NCI-H1092 (cell line): Measurements from ENCODE around the gene FGF14.

Experiments
- DNase-seq: peaks from one replicate; lab custom pipeline; 2025; lab: John Stamatoyannopoulos, UW

The FGF14 gene

GRCh38 chr13:101985321-101985720 lies 416.5 kb downstream of the FGF14 start:
- no peak for DNase-seq

- DNase-seq, result no peak
Observed at GRCh38 chr13:101982903-101983302, 418.9 kb downstream of the FGF14 start.

DNA sequence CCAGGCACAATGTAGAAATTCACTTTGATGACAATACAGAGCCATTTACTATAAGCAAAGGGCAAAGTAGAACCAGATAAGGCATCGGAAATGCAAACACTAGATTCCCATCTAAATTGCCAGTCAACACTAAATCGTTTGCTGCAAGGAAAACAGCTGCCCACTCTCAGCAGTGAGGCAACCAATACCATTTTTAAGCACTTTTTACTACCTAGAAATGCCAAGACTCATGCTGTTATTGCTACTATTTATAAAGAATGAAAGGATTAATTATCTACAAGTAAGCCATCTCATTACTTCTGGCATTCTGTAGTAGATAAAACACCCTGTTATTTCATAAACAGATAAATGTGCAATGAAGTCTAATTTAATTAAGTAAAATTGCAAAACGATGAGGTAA lies 422.0 kb downstream of the FGF14 start:
- DNase-seq, result peak; percentile 36

DNA sequence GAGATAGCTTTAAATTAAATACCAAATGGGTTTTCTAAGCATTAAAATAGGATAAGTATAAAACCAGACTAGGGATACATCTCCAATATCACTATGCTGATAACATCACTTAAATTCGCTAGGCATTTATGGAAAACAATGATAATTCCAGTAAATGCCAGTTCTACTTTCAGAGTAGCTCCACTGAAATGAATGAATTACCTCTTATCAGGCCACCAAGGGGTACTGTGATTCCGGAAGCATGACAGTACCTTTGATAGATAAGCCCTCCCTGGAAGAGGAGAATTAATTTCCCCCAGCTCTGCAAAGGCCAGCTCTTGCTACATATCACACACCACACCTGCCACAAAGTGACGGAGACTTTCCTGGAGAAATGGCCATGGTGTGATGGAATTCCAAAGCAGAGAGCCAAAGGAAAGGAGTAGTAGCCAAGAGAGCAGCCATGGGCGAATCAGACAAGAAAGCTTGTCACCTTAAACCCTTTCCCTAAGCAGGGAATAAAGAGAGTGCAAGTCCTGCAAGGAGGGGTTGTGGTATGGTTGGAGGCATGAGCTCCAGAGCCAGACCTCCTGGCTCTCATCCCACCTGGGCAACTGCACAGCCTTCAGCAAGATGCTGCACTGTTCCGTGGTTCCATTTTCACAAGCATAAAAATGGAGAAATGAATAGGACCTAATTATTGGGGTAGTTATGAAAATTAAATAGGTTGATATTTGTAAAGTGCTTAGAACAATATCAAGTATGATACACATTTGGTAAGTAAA lies 423.1 kb downstream of the FGF14 start:
- DNase-seq, result peak; percentile 21

GRCh38 chr13:101977475-101977874 lies 424.4 kb downstream of the FGF14 start:
- peak; percentile 26 for DNase-seq

DNA sequence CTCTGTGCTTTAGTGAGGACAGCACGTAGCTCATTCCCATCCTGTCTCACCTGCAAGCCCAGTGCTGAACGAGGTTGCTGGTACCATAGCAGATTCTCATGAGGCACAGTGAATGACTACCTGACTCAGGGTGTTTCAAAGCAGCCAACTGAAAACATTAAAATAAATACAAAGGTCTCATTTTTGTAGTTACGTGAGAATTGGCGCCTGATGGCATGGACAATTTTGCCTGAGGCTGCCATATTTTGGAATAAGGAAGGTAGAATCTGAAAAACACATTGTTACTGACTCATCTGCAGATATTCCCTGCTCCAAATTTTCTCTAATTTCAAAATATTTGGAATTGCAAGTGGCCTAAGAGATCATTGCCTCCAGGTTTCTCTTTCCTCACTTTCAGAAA lies 429.7 kb downstream of the FGF14 start:
- DNase-seq, result no peak

DNA sequence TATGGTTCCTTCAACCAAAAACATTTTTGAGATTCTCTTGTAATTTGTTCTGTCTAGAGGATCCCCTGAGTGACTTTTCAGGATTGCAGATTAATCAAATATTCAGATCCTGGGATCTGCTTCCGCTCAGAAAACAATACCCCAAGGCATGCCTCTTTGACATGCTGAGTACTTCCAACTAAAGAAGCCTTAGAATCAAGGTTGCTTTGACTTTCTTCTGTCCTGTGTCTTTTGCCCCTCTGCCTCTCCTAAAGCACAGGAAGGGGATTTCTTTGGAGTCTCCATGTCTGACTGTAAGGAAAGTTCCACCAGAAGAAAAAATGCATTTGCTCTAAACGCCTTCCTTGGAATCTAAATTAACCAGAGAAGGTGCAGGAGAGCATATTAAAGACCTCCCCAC lies 431.5 kb downstream of the FGF14 start:
- DNase-seq, result no peak

DNA sequence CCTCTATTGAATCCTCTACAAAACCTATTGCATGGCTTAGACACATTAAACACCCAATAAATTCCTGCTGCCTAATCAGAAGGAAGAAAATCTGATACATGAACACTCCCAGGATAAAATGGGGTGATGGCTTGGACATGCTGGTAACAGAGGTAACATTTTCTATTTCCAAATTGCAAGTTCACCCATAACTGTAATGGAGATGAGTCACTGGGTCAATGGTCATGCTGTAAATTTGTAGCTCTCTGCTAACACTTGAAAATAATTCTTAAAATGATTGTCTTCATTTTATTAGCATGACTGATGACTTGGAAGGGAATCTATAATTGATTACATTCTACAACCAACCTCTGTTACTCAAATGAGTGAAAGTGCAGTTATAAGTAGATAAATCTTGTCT lies 434.1 kb downstream of the FGF14 start:
- DNase-seq, result no peak

DNA sequence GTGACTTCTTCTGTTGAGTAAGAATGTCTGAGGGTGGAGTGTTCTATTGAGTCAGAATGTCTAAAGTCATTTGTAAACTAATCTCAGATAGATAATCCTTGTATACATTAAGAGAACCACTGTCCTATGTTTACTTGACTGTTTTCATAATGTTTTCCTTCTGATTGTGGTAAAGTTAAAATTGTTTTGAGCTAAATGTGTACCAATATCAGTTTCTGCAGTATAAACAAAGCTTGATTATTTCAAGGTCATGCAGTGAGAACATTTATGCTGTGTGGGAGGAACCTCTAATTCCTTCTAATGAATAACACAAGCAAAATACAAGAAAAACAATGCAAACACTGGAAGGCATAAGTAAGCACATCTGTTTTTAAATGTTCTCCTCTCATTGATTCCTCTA lies 434.6 kb downstream of the FGF14 start:
- DNase-seq, result no peak

DNA sequence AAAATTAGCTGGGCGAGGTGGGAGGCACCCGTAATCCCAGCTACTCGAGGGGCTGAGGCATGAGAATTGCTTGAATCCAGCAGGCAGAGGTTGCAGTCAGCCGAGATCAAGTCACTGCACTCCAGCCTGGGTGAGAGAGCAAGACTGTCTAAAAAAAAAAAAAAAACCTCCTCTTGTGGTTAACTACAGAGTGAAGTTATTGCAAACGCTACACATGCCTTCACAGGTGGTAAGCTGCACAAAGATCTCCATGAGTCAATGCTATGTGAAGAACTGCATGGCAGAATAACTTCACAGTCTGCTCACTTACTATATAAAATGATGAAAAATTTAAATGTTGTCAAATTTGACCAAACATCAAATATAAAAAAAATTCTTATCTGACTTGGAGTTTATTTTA lies 436.8 kb downstream of the FGF14 start:
- no peak for DNase-seq

DNA sequence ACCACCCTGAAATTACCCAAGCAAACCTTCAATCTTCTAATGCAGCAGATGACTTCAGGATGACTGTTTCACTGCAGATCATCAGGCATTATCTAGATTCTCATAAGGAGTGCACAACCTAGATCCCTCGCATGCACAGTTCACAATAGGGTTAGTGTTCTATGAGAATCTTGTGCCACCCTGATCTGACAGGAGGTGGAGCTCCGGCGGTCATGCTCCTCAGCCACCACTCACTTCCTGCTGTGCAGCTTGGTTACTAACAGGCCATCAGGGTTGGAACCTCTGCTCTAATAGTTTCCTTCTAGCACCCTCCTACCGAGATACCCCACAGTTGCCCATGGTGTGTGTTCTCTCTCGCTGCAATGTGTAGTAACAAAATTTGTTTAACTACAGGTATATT lies 442.8 kb downstream of the FGF14 start:
- no peak for DNase-seq

DNA sequence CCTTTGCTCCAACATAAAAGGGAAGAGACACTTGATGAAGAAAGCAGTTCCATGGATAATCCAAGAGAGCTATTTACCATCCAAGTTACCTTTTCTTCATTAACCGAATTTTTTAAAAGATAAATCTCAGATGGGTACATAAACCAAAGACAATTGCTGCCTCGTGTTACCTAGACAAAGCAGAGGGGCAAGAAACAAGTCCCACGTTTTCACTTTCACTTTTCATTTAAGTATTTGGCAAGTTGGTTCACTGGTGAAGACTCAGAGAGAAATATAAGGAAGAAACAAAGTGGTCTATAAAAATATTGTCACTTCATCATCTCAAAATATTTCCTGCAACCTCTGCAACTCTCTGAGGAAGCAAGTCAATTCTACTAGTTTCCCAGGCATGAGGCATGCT lies 446.1 kb downstream of the FGF14 start:
- DNase-seq, result no peak

GRCh38 chr13:101951114-101951513 lies 450.7 kb downstream of the FGF14 start:
- DNase-seq, result no peak

DNA sequence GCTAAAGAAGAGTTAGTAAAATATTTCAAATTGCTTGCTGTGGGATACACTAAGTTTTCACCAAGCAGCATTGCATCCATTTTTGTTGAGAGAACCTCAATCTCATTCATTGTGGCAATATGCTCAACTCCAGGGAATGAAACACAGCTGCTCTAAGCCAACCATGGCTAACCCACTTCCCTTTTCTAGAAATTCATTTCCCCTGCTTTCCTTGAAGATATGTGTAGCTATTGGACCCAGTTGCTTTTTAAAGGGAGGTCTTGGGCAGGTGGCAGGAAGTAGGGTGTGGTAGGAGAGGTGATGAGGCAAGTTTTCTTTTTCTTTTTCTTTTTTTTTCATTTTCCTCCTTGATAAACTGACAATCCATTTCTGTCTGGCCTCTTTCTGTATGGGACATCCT lies 452.2 kb downstream of the FGF14 start:
- no peak for DNase-seq

- no peak for DNase-seq
Observed at GRCh38 chr13:101946401-101946800, 455.4 kb downstream of the FGF14 start.

GRCh38 chr13:101945435-101945834 lies 456.4 kb downstream of the FGF14 start:
- no peak for DNase-seq

DNA sequence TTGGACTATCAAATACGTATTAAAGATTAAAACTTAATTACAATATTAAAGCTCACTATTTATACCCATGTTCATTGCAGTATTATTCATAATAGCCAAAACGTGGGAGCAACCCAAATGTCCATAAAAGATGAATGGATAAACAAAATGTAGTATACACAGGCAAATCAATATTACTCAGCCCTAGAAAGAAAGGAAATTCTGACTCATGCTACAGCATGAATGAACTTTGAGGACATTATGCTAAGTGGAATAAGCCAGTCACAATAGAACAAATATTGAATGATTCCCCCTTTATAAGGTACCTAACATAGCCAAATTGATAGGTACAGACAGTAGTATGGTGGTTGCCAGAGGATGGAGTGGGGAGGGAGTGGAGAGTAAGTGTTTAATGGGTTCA lies 457.3 kb downstream of the FGF14 start:
- no peak for DNase-seq

- peak; percentile 23 for DNase-seq
Observed at GRCh38 chr13:101942535-101943157, 459.2 kb downstream of the FGF14 start.

DNA sequence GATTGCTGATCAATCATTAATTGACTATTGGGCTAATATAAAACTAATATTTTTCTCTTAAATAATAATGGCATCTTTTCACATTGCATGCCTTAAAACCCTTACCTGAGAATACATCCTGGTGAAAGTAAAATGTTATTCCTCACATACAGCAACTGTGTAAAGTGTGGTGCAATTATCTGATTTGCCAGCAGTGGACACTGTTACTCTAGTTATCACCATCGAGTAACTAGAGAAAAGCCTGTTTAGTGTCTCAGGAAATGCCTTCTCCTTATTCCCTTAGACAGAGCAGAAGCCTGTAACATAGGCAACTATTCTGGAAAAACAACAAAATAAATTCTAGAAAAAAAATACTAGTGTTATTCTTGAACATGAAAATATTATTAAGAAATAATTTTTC lies 459.8 kb downstream of the FGF14 start:
- peak; percentile 74 for DNase-seq

- no peak for DNase-seq
Observed at GRCh38 chr13:101941095-101941783, 460.6 kb downstream of the FGF14 start.

DNA sequence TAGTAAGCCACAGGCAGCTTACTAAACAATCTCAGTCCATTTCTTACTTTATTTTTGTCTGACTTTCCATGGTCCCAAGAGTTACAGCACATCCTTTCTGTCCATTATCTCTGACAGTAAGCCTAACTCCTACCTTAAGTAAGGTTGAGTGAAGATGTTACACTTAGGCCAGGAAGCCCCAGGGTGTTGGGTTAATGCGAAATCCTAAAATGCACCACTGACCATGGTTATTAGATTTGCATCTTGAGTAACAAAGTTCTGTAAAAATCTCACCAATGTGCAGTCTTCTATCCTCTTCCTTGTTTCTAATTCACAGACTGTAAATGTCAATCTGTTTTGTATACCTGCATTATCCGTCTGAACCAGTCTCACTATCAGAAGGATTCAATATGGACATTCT lies 462.5 kb downstream of the FGF14 start:
- DNase-seq, result no peak

DNA sequence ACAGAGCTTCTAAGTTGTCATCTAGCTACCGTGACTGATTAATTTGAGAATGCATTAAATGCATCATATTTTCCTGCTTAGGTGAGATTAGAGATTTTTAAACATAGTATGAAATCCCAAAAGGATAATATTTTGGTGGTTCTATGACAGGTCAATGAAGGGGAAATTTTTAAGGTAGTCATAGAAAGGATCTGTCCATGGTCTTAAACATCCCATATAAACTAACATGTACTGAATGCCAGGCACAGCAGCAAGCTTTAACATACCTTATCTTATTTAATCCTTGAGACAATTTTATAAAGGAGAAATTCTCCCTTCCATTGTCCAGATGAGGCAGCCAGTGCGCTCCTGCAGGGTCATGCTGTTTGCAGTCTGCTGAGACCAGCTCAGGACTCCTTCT lies 466.0 kb downstream of the FGF14 start:
- DNase-seq, result no peak

DNA sequence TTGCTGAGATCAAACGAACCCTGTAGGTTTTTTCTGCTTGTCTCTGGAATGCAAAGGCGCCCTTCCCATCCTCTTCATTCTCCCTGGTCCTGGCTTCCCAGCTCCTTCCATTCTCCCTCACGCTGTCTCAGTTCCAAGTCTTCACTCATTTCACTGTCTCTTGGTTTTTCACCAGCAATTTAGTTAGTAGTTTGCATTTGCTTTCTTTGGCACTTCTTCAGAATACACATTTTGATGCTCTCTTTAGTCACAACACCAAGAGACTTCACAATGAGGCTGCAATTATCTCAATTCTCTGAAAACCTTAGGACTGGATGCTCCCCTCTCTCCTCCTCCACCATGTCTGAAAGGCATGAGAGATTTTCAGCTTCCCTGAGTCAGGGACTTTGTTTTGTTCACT lies 470.7 kb downstream of the FGF14 start:
- no peak for DNase-seq
